Glutamatergic neuron (in vitro differentiated cells): ENCODE data around the gene PKDREJ. TPM values are rescaled to one million over a fixed set of nuclear protein-coding genes. Genes with fewer than 3 reads are reported as not detected.

ENCODE experiments used
- DNase-seq: peaks from one replicate; pipeline ENCODE4 v3.0.0; 2022
- H3K27ac Mint-ChIP-seq: one replicate; pipeline ENCODE4 v1.8.0; 2020; ENCODE audit warnings: mild to moderate bottlenecking, mixed read lengths, inconsistent platforms; ENCODE audit not compliant: unreplicated experiment
- H3K27me3 Mint-ChIP-seq: one replicate; pipeline ENCODE4 v1.8.0; 2020; ENCODE audit warnings: mild to moderate bottlenecking, moderate library complexity, mixed read lengths, inconsistent platforms; ENCODE audit not compliant: unreplicated experiment
- H3K36me3 Mint-ChIP-seq: one replicate; pipeline ENCODE4 v1.8.0; 2020; ENCODE audit warnings: mild to moderate bottlenecking, mixed read lengths, inconsistent platforms; ENCODE audit not compliant: unreplicated experiment
- H3K4me1 Mint-ChIP-seq: one replicate; pipeline ENCODE4 v1.8.0; 2020; ENCODE audit warnings: mild to moderate bottlenecking, low read depth, mixed read lengths, inconsistent platforms; ENCODE audit not compliant: unreplicated experiment
- H3K4me3 Mint-ChIP-seq: one replicate; pipeline ENCODE4 v1.8.0; 2020; ENCODE audit warnings: mild to moderate bottlenecking, mixed read lengths, inconsistent platforms; ENCODE audit not compliant: unreplicated experiment
- H3K9me3 Mint-ChIP-seq: one replicate; pipeline ENCODE4 v1.8.0; 2020; ENCODE audit warnings: mild to moderate bottlenecking, moderate library complexity, mixed read lengths, inconsistent platforms; ENCODE audit not compliant: unreplicated experiment
- total RNA-seq: library from RNA; stranded (reverse); fragmentation: NEBNext Ultra II Directional; extraction: Animal tissue kit (Norgen Biotek cat#: 25700); gene quantifications from one replicate; pipeline ENCODE4 v1.2.1, GENCODE V29; 2021; ENCODE audit not compliant: unreplicated experiment
- TF ChIP-seq, protein P1 (sequence below): fragments of 200-600 bp; sonication (generic); IDR thresholded peaks from one replicate; pipeline ENCODE4 v1.5.0; 2021; ENCODE audit not compliant: partially characterized antibody, unreplicated experiment

Gene PKDREJ
- total RNA-seq, 1 donor from 2014 or later: not detected

DNA sequence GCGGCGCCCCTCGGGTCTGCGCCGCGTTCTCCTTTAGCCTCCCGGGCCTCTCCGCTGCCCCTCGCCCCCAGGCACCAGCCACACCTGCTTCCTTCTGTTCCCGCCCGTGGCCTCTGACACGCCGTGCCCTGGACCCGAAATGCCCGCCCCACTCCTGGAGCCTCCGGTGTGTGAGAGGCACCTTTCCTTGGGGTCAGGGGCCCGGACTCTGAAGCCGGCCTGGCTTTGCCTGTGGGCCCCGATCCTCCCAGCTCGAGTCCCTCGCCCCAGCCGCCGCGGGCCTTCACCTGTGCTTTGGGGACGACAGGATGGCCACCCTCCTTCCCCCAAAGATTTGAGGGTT is 12.4 kb downstream of the PKDREJ start:
- H3K27me3 Mint-ChIP-seq: peaks cover 7% of the 10 kb centered on the region
- peak overlapping the region; percentile 48 for H3K27ac Mint-ChIP-seq
- H3K4me1 Mint-ChIP-seq: no peaks in the 10 kb centered on the region
- peak overlapping the region; percentile 85 for H3K4me3 Mint-ChIP-seq
- TF ChIP-seq, protein P1, sequence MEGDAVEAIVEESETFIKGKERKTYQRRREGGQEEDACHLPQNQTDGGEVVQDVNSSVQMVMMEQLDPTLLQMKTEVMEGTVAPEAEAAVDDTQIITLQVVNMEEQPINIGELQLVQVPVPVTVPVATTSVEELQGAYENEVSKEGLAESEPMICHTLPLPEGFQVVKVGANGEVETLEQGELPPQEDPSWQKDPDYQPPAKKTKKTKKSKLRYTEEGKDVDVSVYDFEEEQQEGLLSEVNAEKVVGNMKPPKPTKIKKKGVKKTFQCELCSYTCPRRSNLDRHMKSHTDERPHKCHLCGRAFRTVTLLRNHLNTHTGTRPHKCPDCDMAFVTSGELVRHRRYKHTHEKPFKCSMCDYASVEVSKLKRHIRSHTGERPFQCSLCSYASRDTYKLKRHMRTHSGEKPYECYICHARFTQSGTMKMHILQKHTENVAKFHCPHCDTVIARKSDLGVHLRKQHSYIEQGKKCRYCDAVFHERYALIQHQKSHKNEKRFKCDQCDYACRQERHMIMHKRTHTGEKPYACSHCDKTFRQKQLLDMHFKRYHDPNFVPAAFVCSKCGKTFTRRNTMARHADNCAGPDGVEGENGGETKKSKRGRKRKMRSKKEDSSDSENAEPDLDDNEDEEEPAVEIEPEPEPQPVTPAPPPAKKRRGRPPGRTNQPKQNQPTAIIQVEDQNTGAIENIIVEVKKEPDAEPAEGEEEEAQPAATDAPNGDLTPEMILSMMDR: no peak
- H3K9me3 Mint-ChIP-seq: peaks cover 2% of the 10 kb centered on the region
- DNase-seq: no peak
- no peaks in the 10 kb centered on the region for H3K36me3 Mint-ChIP-seq

DNA sequence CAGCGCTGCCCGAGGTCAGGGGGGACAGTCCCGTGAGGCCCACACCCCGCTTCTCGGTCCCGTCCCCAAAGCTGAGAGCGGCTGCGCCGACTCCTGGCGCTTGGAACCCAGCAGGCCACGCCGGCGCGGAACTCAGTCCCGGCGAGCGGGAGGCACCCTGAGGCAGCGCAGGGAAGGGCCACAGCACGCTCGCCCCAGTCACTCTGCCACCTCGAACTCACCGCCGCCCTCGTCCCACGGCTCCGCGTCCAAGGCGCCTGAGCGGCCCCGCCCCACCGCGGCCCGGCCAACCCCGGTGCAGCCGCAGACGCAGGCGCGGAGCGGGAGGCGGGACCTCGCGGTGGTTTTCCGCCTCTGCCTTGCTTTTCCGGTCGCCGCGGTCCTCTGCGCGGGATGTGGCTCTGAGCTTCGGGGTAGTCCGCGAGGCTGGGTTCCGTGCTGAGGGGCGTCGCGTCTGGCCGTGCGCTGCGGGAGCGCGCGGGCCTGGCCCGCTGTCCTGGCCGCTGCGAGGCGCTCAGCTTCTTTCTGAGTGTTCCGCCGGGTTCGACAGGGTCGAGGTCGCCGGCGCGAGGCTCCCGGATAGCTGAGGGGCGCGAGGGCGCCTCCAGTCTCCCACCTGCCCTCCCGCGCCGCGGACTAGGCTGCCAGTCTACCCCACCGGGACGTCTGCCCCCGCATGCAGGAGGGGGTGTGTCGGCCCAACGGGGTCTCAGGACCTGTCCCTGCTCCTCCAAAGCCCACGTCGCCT is 12.9 kb downstream of the PKDREJ start, which contains the start of gene CDPF1:
Gene CDPF1, minus strand, starts transcription at position 259 of the 748 bp plus-strand sequence. CDS start 2,009 bp downstream, outside the sequence.
- Mint-ChIP-seq H3K36me3 (no peaks in the 10 kb centered on the region), H3K27ac (peak within 1 kb of the TSS; percentile 48), H3K4me3 (peak within 1 kb of the TSS; percentile 85), H3K9me3 (peaks cover 2% of the 10 kb centered on the region), H3K27me3 (peaks cover 7% of the 10 kb centered on the region), H3K4me1 (no peaks in the 10 kb centered on the region)
- peak; percentile 93 for DNase-seq
- TF ChIP-seq, protein P1: no peak

DNA sequence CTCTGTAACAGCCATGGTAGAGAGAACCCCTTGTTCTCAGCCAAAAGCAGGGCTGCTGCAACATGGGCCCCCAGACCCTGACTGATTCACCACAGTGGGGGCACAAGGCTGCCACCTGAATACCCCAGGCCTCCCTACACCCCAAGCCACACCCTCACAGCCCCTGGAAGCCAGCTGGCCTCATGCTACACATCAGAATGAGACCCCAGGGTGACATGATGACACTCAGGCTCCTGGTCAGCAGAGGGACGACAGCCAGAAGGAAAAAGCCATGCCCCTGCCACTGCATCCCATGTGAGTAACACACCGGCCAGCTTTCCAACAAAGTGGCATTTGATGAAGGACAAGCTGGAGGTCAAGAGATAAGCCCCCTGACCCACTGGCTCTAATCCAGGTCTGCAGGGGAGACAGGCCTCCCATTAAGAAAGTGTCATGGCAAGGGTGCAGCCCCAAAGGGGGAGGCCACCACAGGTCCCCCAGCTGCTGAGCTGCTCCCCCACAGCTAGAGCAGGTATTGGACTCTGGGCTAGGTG is 15.6 kb downstream of the PKDREJ start:
- DNase-seq: no peak
- TF ChIP-seq, protein P1: no peak
- peaks cover 2% of the 10 kb centered on the region for H3K9me3 Mint-ChIP-seq
- peaks cover 4% of the 10 kb centered on the region for H3K27me3 Mint-ChIP-seq
- no peaks in the 10 kb centered on the region for H3K4me1 Mint-ChIP-seq
- no peak overlapping the region for H3K27ac Mint-ChIP-seq
- no peak overlapping the region for H3K4me3 Mint-ChIP-seq
- no peaks in the 10 kb centered on the region for H3K36me3 Mint-ChIP-seq

DNA sequence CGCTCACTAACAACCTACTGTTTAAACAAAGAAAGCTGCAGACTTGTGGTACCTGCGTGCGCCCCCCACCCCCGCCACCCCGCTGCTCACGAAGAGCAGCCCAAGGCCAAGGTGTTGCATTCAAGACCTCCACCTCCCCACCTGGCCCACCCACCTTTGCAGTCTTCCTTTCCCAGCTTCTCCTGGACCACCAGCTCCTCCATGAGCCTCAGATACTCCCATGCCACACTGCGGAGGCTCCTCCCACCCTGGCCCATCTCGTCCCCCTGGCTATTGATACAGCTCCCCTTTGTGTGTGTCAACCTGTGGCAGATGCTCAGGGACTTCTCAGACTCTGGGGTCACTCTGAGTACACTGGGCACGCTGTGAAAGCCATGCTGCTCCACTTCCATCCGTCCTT is 17.0 kb downstream of the PKDREJ start:
- H3K27ac Mint-ChIP-seq: no peak overlapping the region
- peaks cover 4% of the 10 kb centered on the region for H3K27me3 Mint-ChIP-seq
- TF ChIP-seq, protein P1: no peak
- no peak overlapping the region for H3K4me3 Mint-ChIP-seq
- DNase-seq: no peak
- no peaks in the 10 kb centered on the region for H3K36me3 Mint-ChIP-seq
- no peaks in the 10 kb centered on the region for H3K4me1 Mint-ChIP-seq
- peaks cover 2% of the 10 kb centered on the region for H3K9me3 Mint-ChIP-seq

DNA sequence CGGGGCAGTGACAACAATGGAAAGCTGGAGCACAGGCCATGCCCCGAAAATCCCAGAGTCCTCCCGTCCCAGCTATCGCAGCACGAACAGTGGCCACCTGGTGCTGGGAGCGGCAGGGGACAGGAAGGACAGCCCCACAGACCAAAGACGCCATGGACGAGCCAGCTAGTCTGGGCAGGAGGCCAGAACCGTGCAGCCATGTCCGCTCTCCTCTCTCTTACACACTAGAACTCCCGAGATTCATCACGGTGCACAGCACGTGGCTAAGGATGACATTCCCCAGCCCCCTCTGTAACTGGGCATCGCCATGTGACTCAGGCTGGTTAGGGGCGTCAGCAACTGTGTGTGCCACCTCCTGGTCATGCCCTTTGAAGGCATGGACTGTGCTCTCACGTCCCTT is 17.6 kb downstream of the PKDREJ start:
- TF ChIP-seq, protein P1: no peak
- DNase-seq: no peak
- H3K36me3 Mint-ChIP-seq: no peaks in the 10 kb centered on the region
- H3K27me3 Mint-ChIP-seq: peaks cover 4% of the 10 kb centered on the region
- H3K4me3 Mint-ChIP-seq: no peak overlapping the region
- peaks cover 2% of the 10 kb centered on the region for H3K9me3 Mint-ChIP-seq
- H3K27ac Mint-ChIP-seq: no peak overlapping the region
- no peaks in the 10 kb centered on the region for H3K4me1 Mint-ChIP-seq
